Measurements from ENCODE around the gene IQGAP2.

The IQGAP2 gene

DNA sequence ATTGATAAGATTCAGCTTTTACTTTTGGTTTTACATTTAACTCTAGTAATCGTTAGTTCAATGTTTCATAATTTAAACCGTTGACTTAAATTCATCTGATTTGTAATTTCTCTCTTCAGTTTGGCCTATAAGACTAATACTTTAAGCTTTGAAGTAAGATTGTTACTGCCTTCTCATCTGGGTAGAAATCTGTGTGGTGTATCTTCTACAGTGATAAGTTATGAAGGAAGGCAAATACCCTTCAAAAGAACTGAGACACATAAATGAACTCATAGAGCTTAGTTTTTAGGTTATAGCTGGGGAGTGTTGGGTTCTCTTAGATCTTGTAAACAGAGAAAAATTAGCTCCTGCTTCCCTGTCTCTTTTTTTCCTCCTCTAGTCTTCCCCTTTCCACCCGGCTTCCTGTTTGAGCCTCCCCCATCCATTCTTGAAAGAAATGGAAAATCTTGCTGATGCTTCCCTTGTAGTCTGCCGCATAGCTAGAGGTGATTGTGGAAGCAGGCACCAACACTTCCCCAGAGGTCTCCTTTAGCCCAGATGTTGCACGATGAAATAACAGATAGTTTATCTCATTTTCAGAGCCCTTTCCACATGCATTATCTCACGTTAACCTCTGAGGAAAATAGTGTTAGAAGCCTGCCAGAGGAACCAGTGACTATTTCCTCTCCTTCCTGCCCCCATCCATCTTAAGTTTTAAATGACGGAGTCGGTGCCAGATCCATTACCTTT lies 222.2 kb downstream of the IQGAP2 start:
- Histone ChIP-seq H3K27ac (no peak overlapping the region), H3K36me3 (ENCODE audit: control insufficient read depth, insufficient read depth, low read length) (no peaks in the 10 kb centered on the region), H3K27me3 (ENCODE audit: control insufficient read depth, insufficient read depth, low read length) (no peaks in the 10 kb centered on the region), H3K4me2 (ENCODE audit: low read length) (no peak overlapping the region), H3K4me3 (ENCODE audit: low read depth, low read length) (no peak overlapping the region), H2AFZ (no peak overlapping the region), H3K4me1 (no peaks in the 10 kb centered on the region), H3K9me3 (ENCODE audit: control insufficient read depth, low read length) (no peaks in the 10 kb centered on the region), H3K9ac (no peak overlapping the region), H3K79me2 (no peaks in the 10 kb centered on the region)
- TF ChIP-seq, protein P1, sequence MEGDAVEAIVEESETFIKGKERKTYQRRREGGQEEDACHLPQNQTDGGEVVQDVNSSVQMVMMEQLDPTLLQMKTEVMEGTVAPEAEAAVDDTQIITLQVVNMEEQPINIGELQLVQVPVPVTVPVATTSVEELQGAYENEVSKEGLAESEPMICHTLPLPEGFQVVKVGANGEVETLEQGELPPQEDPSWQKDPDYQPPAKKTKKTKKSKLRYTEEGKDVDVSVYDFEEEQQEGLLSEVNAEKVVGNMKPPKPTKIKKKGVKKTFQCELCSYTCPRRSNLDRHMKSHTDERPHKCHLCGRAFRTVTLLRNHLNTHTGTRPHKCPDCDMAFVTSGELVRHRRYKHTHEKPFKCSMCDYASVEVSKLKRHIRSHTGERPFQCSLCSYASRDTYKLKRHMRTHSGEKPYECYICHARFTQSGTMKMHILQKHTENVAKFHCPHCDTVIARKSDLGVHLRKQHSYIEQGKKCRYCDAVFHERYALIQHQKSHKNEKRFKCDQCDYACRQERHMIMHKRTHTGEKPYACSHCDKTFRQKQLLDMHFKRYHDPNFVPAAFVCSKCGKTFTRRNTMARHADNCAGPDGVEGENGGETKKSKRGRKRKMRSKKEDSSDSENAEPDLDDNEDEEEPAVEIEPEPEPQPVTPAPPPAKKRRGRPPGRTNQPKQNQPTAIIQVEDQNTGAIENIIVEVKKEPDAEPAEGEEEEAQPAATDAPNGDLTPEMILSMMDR (IDR thresholded peaks at IDR 0.05) = no peak

DNA sequence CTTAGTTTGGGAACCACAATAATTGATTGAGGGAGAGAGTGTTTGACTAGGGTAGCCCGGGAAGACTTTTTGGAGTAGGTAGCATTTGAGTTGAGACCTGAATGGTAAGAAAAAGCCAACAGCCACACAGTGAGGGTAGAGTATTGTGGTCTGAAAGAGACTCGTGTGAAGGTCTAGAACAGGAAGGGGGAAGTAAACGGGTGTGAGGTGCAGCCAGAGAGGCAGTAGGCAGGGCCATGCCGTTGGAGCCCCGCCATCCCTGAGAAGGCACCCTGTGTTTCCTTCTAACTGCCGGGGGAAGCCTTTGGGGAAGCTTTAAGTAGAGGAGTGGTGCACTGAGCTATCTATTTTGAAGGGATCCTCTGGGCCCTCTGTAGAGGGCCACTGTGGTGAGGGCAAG lies 223.7 kb downstream of the IQGAP2 start:
- Histone ChIP-seq H3K36me3 (ENCODE audit: control insufficient read depth, insufficient read depth, low read length) (no peaks in the 10 kb centered on the region), H3K4me1 (no peaks in the 10 kb centered on the region), H3K9ac (no peak overlapping the region), H3K79me2 (no peaks in the 10 kb centered on the region), H2AFZ (no peak overlapping the region), H3K4me2 (ENCODE audit: low read length) (no peak overlapping the region), H3K4me3 (ENCODE audit: low read depth, low read length) (no peak overlapping the region), H3K9me3 (ENCODE audit: control insufficient read depth, low read length) (no peaks in the 10 kb centered on the region), H3K27me3 (ENCODE audit: control insufficient read depth, insufficient read depth, low read length) (no peaks in the 10 kb centered on the region), H3K27ac (no peak overlapping the region)
- TF ChIP-seq, protein P1 (IDR thresholded peaks at IDR 0.05) = no peak

DNA sequence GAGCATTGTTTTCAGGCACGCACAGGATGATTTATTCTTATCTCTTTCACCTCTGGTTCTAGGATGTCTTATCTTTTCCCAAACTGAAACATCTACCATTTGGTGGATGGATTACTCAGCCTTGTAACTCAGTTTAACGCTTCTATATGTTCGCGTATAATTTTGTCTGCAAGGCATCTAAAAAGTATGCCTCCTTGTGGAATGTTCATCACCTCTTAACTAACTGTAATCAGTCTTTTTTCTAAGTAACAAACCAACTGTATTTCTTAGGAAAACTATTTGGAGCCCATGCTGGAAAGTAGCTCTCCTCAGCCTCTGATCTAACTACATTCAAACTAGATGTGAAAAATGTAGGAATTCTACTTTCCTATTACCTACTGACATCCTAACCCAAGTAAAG lies 231.6 kb downstream of the IQGAP2 start:
- Histone ChIP-seq H3K27ac (no peak overlapping the region), H3K4me3 (ENCODE audit: low read depth, low read length) (no peak overlapping the region), H3K79me2 (no peaks in the 10 kb centered on the region), H3K9me3 (ENCODE audit: control insufficient read depth, low read length) (no peaks in the 10 kb centered on the region), H3K9ac (no peak overlapping the region), H3K36me3 (ENCODE audit: control insufficient read depth, insufficient read depth, low read length) (no peaks in the 10 kb centered on the region), H3K27me3 (ENCODE audit: control insufficient read depth, insufficient read depth, low read length) (no peaks in the 10 kb centered on the region), H2AFZ (no peak overlapping the region), H3K4me1 (no peaks in the 10 kb centered on the region), H3K4me2 (ENCODE audit: low read length) (no peak overlapping the region)
- TF ChIP-seq, protein P1 (IDR thresholded peaks at IDR 0.05) = no peak

DNA sequence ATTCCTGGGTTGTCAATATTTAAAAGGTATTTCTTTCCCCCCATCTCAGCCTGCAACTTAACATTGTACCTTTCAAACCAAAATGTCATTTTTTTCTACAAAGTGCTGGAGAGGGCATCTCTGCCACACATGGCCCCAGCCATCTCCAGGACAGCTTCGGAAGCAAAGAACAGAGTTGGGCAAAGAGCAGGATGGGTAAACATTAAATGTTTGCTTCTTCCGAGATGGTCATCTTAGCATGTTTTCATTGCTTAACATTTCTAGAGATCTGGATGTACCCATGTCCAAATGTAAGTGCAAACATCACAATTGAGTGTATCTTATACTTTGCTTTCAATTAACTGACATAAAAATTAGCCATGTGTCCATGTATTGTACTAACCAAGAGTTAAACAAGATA lies 234.4 kb downstream of the IQGAP2 start:
- TF ChIP-seq, protein P1 (IDR thresholded peaks at IDR 0.05) = no peak
- H3K9ac ChIP-seq = no peak overlapping the region
- H2AFZ ChIP-seq = no peak overlapping the region
- no peak overlapping the region for H3K27ac ChIP-seq
- H3K9me3 ChIP-seq (ENCODE audit: control insufficient read depth, low read length) = no peaks in the 10 kb centered on the region
- H3K4me2 ChIP-seq (ENCODE audit: low read length) = no peak overlapping the region
- no peaks in the 10 kb centered on the region for H3K36me3 ChIP-seq (ENCODE audit: control insufficient read depth, insufficient read depth, low read length)
- H3K79me2 ChIP-seq = no peaks in the 10 kb centered on the region
- H3K4me1 ChIP-seq = no peaks in the 10 kb centered on the region
- H3K4me3 ChIP-seq (ENCODE audit: low read depth, low read length) = no peak overlapping the region
- H3K27me3 ChIP-seq (ENCODE audit: control insufficient read depth, insufficient read depth, low read length) = no peaks in the 10 kb centered on the region

DNA sequence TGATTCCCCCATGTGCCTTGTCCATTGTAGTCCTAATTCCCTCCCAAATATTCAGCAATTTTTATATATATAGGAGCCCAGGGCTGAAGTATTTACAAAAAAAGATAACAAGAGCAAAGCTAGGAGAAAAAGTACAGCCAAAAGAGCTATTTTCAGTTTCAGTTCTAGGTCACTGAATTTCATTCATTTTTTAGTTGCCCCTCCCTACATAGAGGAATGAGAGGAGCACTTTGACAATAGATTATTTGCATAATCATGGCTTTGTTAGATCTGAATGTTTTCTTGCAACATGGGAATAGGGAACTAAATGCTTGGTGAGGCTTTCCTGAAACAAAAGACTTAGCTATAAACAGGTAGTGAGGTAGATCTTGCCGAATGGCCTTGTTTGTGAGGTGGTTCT lies 235.4 kb downstream of the IQGAP2 start:
- Histone ChIP-seq H3K9me3 (ENCODE audit: control insufficient read depth, low read length) (no peaks in the 10 kb centered on the region), H3K27me3 (ENCODE audit: control insufficient read depth, insufficient read depth, low read length) (no peaks in the 10 kb centered on the region), H2AFZ (no peak overlapping the region), H3K4me1 (no peaks in the 10 kb centered on the region), H3K36me3 (ENCODE audit: control insufficient read depth, insufficient read depth, low read length) (no peaks in the 10 kb centered on the region), H3K27ac (no peak overlapping the region), H3K9ac (no peak overlapping the region), H3K79me2 (no peaks in the 10 kb centered on the region), H3K4me3 (ENCODE audit: low read depth, low read length) (no peak overlapping the region), H3K4me2 (ENCODE audit: low read length) (no peak overlapping the region)
- TF ChIP-seq, protein P1 (IDR thresholded peaks at IDR 0.05) = no peak
